ENCODE measurements around the gene WDR43. TPM values are rescaled to one million over a fixed set of nuclear protein-coding genes. Genes with fewer than 3 reads are reported as not detected.

Gene WDR43
- total and polyA plus RNA-seq, 9 donors: 21.4 to 37.3 (median 31.2) TPM

DNA sequence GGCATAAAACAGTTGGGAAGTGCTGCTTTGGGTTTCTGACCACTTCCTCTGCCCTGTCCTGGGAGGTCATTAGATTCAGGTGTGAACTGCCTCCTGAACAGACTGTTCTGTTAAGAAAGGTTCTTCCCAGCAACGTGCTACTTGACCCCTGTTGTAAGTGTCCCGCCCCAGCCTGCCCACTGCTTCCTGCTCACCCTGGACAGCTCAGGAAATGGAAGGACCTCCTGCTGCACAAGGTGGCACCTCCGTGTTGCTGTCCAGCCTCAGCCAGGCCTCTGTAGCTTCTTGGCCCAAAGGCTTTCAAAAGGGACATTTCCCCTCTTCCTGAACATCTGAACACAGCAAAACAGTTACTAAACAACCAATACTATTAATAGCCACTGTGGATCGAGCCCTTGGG is 92.0 kb downstream of the WDR43 start:
- whole genome bisulfite sequencing (ENCODE audit: insufficient coverage): 24% methylated on average over 3 of the region's 4 CpGs
- H3K9me3 ChIP-seq (replicated peaks; ENCODE audit: control insufficient read depth, low read depth, low read length): no peaks in the 10 kb centered on the region
- DNase-seq: peak; percentile 74
- H3K36me3 ChIP-seq (ENCODE audit: control insufficient read depth, insufficient read depth, low read length): no peaks in the 10 kb centered on the region
- H3K27ac ChIP-seq (ENCODE audit: low read length): no peak overlapping the region
- peaks cover 29% of the 10 kb centered on the region for H3K4me1 ChIP-seq (ENCODE audit: control insufficient read depth, insufficient read depth, low read length)
- no peak overlapping the region for H3K4me3 ChIP-seq (ENCODE audit: low read length)
- no peaks in the 10 kb centered on the region for H3K27me3 ChIP-seq (ENCODE audit: control insufficient read depth, insufficient read depth, low read length)

DNA sequence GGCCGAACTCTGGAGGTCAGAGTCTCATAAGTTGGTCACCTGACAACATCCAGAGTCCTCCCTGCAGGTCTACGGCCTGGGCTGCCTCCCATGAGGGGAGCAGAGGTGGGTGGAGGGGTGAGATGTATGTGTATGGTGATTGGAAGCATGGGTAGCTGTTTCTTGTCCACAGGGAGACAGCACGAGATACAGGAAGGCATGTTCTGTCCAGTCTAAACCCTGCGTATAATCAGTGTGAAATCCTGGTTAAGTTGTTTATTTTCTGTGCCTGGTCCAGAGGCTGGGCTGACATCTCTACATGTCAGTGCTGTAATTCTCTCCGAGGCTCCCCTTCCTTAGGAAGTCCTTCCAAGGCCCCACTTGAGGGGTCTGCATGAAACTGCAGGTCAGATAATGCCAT is 95.5 kb downstream of the WDR43 start:
- peaks cover 43% of the 10 kb centered on the region for H3K4me1 ChIP-seq (ENCODE audit: control insufficient read depth, insufficient read depth, low read length)
- no peaks in the 10 kb centered on the region for H3K36me3 ChIP-seq (ENCODE audit: control insufficient read depth, insufficient read depth, low read length)
- no peak for DNase-seq
- H3K27ac ChIP-seq (ENCODE audit: low read length): no peak overlapping the region
- H3K9me3 ChIP-seq (replicated peaks; ENCODE audit: control insufficient read depth, low read depth, low read length): no peaks in the 10 kb centered on the region
- no peaks in the 10 kb centered on the region for H3K27me3 ChIP-seq (ENCODE audit: control insufficient read depth, insufficient read depth, low read length)
- WGBS (ENCODE audit: insufficient coverage): 63% methylated on average over 4 of the region's 5 CpGs
- no peak overlapping the region for H3K4me3 ChIP-seq (ENCODE audit: low read length)

DNA sequence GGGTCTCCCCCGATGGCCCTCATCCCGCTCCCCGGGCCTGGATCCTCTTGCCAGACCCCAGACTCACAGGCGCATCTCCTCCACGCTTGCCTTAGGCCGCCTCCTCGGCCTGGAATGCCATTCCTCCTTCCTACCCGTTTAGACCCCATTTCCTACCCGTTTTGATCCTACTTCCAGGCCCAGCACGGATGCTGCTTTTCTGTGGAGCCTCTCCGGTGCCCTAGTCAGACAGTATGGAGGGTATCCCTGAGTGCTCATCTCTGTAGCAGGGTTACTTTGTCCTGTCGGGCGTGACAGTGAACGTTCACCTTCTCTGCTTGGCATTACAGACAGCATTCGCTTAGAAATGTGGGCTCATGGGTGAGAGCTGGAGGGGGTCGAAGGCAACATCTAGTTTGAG is 96.0 kb downstream of the WDR43 start:
- H3K27ac ChIP-seq (ENCODE audit: low read length): no peak overlapping the region
- H3K4me1 ChIP-seq (ENCODE audit: control insufficient read depth, insufficient read depth, low read length): peaks cover 43% of the 10 kb centered on the region
- 62% methylated on average over 11 of the region's 16 CpGs for WGBS (ENCODE audit: insufficient coverage)
- no peaks in the 10 kb centered on the region for H3K27me3 ChIP-seq (ENCODE audit: control insufficient read depth, insufficient read depth, low read length)
- no peak overlapping the region for H3K4me3 ChIP-seq (ENCODE audit: low read length)
- H3K9me3 ChIP-seq (replicated peaks; ENCODE audit: control insufficient read depth, low read depth, low read length): no peaks in the 10 kb centered on the region
- no peaks in the 10 kb centered on the region for H3K36me3 ChIP-seq (ENCODE audit: control insufficient read depth, insufficient read depth, low read length)
- DNase-seq: no peak

DNA sequence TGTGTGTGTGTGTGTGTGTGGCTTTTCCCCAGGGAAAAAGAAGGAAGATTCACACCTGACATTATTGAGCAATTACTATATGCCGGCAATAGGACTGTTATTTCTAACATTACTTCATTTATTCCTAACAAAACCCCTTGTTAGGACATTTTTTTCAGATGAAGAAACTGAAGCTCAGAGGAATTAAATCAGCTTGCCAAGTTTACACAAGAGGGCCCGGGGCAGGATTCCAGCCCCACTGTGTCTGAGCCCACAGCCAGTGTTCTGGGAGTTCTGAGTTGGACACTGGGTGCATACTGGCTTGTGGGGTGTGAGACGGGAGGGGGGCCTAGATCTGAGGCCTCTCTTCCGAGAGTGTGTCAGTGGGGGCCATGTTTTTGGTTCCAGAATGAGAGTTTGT is 96.6 kb downstream of the WDR43 start:
- no peaks in the 10 kb centered on the region for H3K36me3 ChIP-seq (ENCODE audit: control insufficient read depth, insufficient read depth, low read length)
- no peak for DNase-seq
- no peak overlapping the region for H3K4me3 ChIP-seq (ENCODE audit: low read length)
- H3K27ac ChIP-seq (ENCODE audit: low read length): no peak overlapping the region
- H3K9me3 ChIP-seq (replicated peaks; ENCODE audit: control insufficient read depth, low read depth, low read length): no peaks in the 10 kb centered on the region
- H3K27me3 ChIP-seq (ENCODE audit: control insufficient read depth, insufficient read depth, low read length): no peaks in the 10 kb centered on the region
- WGBS (ENCODE audit: insufficient coverage): 100% methylated on average over 1 of the region's 4 CpGs
- peaks cover 42% of the 10 kb centered on the region for H3K4me1 ChIP-seq (ENCODE audit: control insufficient read depth, insufficient read depth, low read length)

DNA sequence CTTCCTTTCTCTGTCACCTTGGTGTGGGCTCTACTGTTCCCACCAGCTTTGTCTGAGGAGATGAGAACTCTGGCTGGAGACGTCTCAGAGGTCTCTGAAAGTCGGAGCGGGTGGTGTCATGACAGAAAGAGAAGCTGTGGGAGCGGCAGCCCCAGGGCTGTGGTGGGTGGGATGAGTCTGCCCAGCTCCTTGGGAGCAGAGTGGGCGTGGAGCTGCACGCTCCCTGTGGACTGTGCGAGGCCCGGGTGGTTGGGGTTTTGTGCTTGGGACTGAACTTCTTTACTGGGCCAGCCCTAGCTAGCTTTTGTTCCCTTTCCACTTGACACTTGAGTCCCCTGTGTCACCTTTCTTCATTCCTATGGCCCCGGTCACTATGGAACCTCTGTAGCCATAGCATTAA is 97.0 kb downstream of the WDR43 start:
- DNase-seq: no peak
- Histone ChIP-seq H3K27me3 (ENCODE audit: control insufficient read depth, insufficient read depth, low read length) (no peaks in the 10 kb centered on the region), H3K27ac (ENCODE audit: low read length) (no peak overlapping the region), H3K9me3 (replicated peaks; ENCODE audit: control insufficient read depth, low read depth, low read length) (no peaks in the 10 kb centered on the region), H3K4me1 (ENCODE audit: control insufficient read depth, insufficient read depth, low read length) (peaks cover 38% of the 10 kb centered on the region), H3K36me3 (ENCODE audit: control insufficient read depth, insufficient read depth, low read length) (no peaks in the 10 kb centered on the region), H3K4me3 (ENCODE audit: low read length) (no peak overlapping the region)
- 78% methylated on average over 3 of the region's 9 CpGs for WGBS (ENCODE audit: insufficient coverage)

DNA sequence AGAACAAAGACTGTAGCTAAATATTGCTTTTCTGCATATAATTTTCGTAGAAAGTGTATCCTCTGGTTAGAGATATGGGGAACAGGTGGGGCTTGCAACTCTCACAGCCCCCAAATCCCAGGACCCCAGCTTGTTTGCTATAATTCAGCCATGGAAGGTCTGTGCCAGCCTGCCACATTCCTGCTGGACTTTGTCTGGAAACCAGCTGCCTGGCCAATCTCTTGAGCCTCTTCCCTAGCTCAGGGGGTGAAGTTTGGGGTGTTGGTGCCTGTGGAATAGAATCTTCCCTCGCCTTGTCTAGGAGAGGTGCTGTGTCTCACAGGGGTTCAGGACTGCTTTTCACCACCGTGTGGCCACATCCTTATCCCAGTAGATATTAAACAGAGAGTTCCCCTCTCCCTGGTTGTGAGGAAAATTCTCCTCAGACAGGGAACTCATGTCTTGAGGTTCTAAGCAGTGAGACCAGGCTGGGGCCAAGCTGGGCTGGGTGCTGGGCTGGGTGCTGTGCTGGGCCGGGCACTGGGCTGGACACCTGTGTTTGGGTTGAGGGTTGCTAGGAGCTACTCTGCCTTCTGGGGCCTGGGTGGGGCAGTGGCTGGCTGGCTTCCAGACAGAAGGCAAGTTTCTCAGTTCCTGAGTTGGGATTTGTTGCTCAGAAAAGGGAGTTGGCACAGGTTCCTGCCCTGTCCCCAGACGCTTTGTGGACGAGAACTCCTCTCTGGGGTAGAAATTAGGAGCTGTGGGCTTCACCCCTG is 98.9 kb downstream of the WDR43 start:
- Histone ChIP-seq H3K4me3 (ENCODE audit: low read length) (no peak overlapping the region), H3K36me3 (ENCODE audit: control insufficient read depth, insufficient read depth, low read length) (no peaks in the 10 kb centered on the region), H3K27me3 (ENCODE audit: control insufficient read depth, insufficient read depth, low read length) (no peaks in the 10 kb centered on the region), H3K9me3 (replicated peaks; ENCODE audit: control insufficient read depth, low read depth, low read length) (no peaks in the 10 kb centered on the region), H3K27ac (ENCODE audit: low read length) (peak overlapping the region; percentile 49), H3K4me1 (ENCODE audit: control insufficient read depth, insufficient read depth, low read length) (peaks cover 40% of the 10 kb centered on the region)
- 55% methylated on average over 1 of the region's 6 CpGs for WGBS (ENCODE audit: insufficient coverage)
- DNase-seq: no peak

DNA sequence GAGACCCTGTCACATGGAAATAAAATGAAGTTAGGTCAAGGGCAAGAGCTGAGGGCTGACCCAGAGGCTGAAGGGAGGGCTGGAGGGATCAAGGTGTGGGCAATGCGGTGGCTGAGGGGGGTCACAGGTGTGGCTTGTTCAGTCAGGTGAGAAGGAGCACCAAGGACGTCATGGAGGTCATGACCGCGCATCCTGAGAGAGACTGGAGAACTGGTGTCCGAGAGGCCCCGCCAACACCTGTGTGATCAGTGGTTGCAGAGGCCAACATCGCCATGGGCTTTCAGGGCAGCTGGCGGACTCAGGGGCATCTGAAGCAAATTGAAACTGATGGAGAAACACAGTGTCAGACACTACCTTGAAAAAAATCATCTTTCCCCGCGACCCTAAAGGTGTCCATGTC is 99.6 kb downstream of the WDR43 start:
- H3K27ac ChIP-seq (ENCODE audit: low read length): peak overlapping the region; percentile 49
- H3K27me3 ChIP-seq (ENCODE audit: control insufficient read depth, insufficient read depth, low read length): no peaks in the 10 kb centered on the region
- H3K4me1 ChIP-seq (ENCODE audit: control insufficient read depth, insufficient read depth, low read length): peaks cover 40% of the 10 kb centered on the region
- H3K9me3 ChIP-seq (replicated peaks; ENCODE audit: control insufficient read depth, low read depth, low read length): no peaks in the 10 kb centered on the region
- 90% methylated on average over 8 of the region's 10 CpGs for WGBS (ENCODE audit: insufficient coverage)
- H3K4me3 ChIP-seq (ENCODE audit: low read length): no peak overlapping the region
- no peak for DNase-seq
- no peaks in the 10 kb centered on the region for H3K36me3 ChIP-seq (ENCODE audit: control insufficient read depth, insufficient read depth, low read length)

DNA sequence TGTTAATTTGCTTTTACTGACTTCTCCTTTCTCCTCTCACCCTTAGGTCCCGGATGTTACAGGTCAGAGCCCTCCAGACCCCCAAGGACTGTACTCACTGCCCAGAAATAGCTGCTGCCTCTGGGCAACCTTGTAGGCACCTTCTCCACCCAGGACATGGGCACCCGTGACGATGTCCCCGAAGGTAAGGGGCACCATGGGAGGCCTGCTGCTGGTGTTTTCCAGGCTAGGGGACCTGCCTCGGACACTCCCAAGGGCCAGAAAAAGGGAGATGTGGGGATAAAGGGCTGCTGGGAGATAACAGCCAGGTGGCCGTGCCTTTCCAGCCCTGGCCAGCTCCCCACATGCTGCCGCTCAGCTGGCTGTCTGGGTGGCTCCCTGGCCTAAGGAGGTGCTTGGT is 100.2 kb downstream of the WDR43 start:
- WGBS (ENCODE audit: insufficient coverage): 44% methylated on average over 2 of the region's 7 CpGs
- no peaks in the 10 kb centered on the region for H3K9me3 ChIP-seq (replicated peaks; ENCODE audit: control insufficient read depth, low read depth, low read length)

DNA sequence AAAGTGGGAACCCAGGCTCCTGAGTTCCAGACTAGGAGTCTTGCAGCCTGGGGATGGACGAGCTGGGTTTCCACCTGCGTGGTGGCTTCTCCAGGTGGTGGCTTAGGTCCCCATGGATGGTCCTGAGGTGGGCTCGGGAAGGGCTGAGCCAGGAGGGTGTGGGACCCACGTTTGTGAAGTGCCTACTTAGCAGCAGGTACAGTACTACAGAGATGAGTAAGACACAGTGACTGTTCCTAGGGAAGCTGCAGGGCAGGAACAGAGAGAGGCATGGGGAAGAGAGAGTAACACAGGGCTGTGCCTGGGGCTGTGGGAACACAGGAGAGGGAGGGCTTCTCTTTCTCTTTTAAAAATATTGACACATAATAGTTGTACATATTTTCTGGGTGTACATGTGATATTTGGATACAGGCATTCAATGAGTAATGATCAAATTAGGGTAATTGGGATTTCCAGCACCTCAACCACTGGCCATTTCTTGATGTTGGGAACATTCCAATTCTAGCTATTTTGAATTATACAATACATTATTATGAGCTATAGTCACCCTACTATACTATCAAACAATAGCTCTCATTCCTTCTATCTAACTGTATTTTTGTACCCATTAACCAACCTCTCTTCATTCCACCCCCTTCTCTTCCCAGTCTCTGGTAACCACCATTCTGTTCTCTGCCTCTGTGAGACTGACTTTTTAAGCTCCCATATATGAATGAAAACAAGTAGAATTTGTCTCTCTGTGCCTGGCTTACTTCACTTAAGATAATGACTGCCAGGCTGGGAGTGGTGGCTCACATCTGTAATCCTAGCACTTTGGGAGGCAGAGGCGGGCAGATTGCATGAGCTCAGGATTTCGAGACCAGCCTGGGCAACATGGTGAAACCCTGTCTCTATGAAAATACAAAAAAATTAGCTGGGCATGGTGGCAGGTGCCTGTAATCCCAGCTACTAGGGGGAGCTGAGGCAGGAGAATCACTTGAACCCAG is 101.6 kb downstream of the WDR43 start:
- 79% methylated on average over 5 of the region's 6 CpGs for WGBS (ENCODE audit: insufficient coverage)
- no peak for DNase-seq
- Histone ChIP-seq H3K36me3 (ENCODE audit: control insufficient read depth, insufficient read depth, low read length) (no peaks in the 10 kb centered on the region), H3K4me1 (ENCODE audit: control insufficient read depth, insufficient read depth, low read length) (peaks cover 34% of the 10 kb centered on the region), H3K27me3 (ENCODE audit: control insufficient read depth, insufficient read depth, low read length) (no peaks in the 10 kb centered on the region), H3K4me3 (ENCODE audit: low read length) (no peak overlapping the region), H3K27ac (ENCODE audit: low read length) (no peak overlapping the region), H3K9me3 (replicated peaks; ENCODE audit: control insufficient read depth, low read depth, low read length) (no peaks in the 10 kb centered on the region)

More for the DNA sequence above, 100.2 kb downstream of the WDR43 start:
- Histone ChIP-seq H3K36me3 (ENCODE audit: control insufficient read depth, insufficient read depth, low read length) (no peaks in the 10 kb centered on the region), H3K4me1 (ENCODE audit: control insufficient read depth, insufficient read depth, low read length) (peaks cover 40% of the 10 kb centered on the region), H3K4me3 (ENCODE audit: low read length) (no peak overlapping the region), H3K27me3 (ENCODE audit: control insufficient read depth, insufficient read depth, low read length) (no peaks in the 10 kb centered on the region), H3K27ac (ENCODE audit: low read length) (no peak overlapping the region)
- no peak for DNase-seq

DNA sequence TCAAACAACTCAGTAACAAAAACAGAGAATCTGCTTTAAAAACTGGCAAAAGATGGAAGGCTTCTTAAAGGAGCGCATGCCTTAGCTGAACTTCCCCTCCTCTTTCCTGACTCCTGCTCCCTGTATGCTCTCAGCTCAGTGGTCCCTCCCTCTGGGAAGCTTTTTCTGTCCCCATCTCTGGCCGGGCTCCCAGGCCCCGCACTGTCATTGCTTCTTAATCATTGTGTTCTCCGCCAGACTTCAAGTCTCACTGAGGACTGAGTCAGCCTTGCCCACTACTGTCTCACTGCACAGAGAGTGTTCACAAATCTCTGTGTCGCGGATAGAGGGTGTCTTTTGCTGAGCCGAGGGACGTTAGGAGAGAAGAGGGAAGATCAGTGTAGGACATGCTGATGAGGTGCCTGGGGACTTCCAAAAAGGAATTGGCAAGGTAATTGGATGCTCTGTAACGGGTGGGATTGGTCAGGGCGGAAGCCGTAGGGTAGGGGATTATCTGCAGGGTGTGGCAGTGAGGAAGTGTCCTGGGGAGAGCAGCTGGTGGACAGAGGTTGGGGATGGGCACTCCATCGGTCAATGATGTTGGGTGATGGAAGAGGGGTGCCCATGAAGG is 102.9 kb downstream of the WDR43 start:
- H3K4me3 ChIP-seq (ENCODE audit: low read length): no peak overlapping the region

More for the DNA sequence above, 102.9 kb downstream of the WDR43 start:
- Histone ChIP-seq H3K27me3 (ENCODE audit: control insufficient read depth, insufficient read depth, low read length) (no peaks in the 10 kb centered on the region), H3K4me1 (ENCODE audit: control insufficient read depth, insufficient read depth, low read length) (peaks cover 21% of the 10 kb centered on the region), H3K9me3 (replicated peaks; ENCODE audit: control insufficient read depth, low read depth, low read length) (no peaks in the 10 kb centered on the region), H3K27ac (ENCODE audit: low read length) (no peak overlapping the region), H3K36me3 (ENCODE audit: control insufficient read depth, insufficient read depth, low read length) (no peaks in the 10 kb centered on the region)
- WGBS (ENCODE audit: insufficient coverage): 43% methylated on average over 10 of the region's 12 CpGs
- DNase-seq: peak; percentile 41

Data from muscle of leg (tissue), 11 donors.